ENCODE measurements around the gene SCYGR5. TPM values are rescaled to one million over a fixed set of nuclear protein-coding genes. Genes with fewer than 3 reads are reported as not detected.

Gene SCYGR5
- total and polyA plus RNA-seq, 2 of the 8 experiments (the other 6 are each of a cell fraction or from before 2014, with no cell fraction given) = not detected

- Histone ChIP-seq H3K4me3 (ENCODE audit: extremely low read depth in 1 of 4, insufficient read depth in 2 of 4, low read depth in 3 of 4, low read length in 4 of 4) (no peak overlapping the region), H3K18ac (ENCODE audit: extremely low read depth, low read length) (no peak overlapping the region), H3K14ac (ENCODE audit: insufficient read length) (no peak overlapping the region), H2BK120ac (replicated peaks; ENCODE audit: low read depth, low read length) (no peak overlapping the region), H4K20me1 (replicated peaks in 1 of 2; ENCODE audit: control insufficient read depth in 1 of 2, insufficient read depth in 2 of 2, low read length in 2 of 2) (no peaks in the 10 kb centered on the region), H4K8ac (ENCODE audit: extremely low read depth, insufficient read depth, low read length) (no peak overlapping the region), H3K27ac (ENCODE audit: low read depth, low read length) (no peak overlapping the region), H3K36me3 (ENCODE audit: control insufficient read depth in 2 of 4, insufficient read depth in 4 of 4, low read length in 3 of 4) (no peaks in the 10 kb centered on the region), H2AK5ac (ENCODE audit: low read depth, low read length) (no peak overlapping the region), H3K79me2 (ENCODE audit: control insufficient read depth in 1 of 2, insufficient read depth in 2 of 2, low read length in 2 of 2) (no peaks in the 10 kb centered on the region), H2BK12ac (ENCODE audit: low read depth, low read length) (no peak overlapping the region), H3K4me1 (replicated peaks in 1 of 4; ENCODE audit: control insufficient read depth in 3 of 4, insufficient read depth in 4 of 4, low read length in 3 of 4) (no peaks in the 10 kb centered on the region), H3K4ac (replicated peaks; ENCODE audit: insufficient read length, low read depth, low read length) (no peak overlapping the region), H3K79me1 (ENCODE audit: low read depth, low read length) (no peaks in the 10 kb centered on the region), H3K23me2 (ENCODE audit: low read depth, low read length) (no peaks in the 10 kb centered on the region), H2AFZ (ENCODE audit: low read length) (no peak overlapping the region), H3K56ac (replicated peaks; ENCODE audit: insufficient read length, low read depth, low read length) (no peak overlapping the region), H3K27me3 (replicated peaks in 1 of 4; ENCODE audit: control insufficient read depth in 3 of 4, extremely low read depth in 1 of 4, insufficient read depth in 3 of 4, low read length in 3 of 4) (no peaks in the 10 kb centered on the region), H2BK20ac (ENCODE audit: low read length) (no peak overlapping the region), H3K9me3 (ENCODE audit: insufficient read depth in 2 of 2, low read depth in 1 of 2, low read length in 1 of 2) (no peaks in the 10 kb centered on the region), H2BK5ac (ENCODE audit: low read depth, low read length) (no peak overlapping the region), H3K4me2 (ENCODE audit: insufficient read depth in 1 of 2, low read depth in 2 of 2, low read length in 2 of 2) (no peak overlapping the region), H4K91ac (replicated peaks; ENCODE audit: insufficient read length, low read length) (no peak overlapping the region), H3K23ac (ENCODE audit: insufficient read length) (no peak overlapping the region), H2BK15ac (ENCODE audit: low read length) (no peak overlapping the region), H4K5ac (ENCODE audit: insufficient read length, low read depth, low read length) (no peak overlapping the region), H3K9ac (replicated peaks in 1 of 4; ENCODE audit: extremely low read depth in 1 of 4, low read depth in 3 of 4, low read length in 3 of 4) (no peak overlapping the region)
- ChIA-PET CTCF (ENCODE audit: partially characterized antibody) (interaction anchor here (0.5 to 1.7 kb wide), 4 partner anchors 19 to 1973 kb away, joined by 3 to 4 read pairs (median 3); no protein-coding TSS in a partner anchor), POLR2A (ENCODE audit: partially characterized antibody) (no interaction called here)
- FAIRE-seq = no peak
- WGBS, 2 experiments (ENCODE audit: extremely low coverage in 1 of 2, insufficient coverage in 1 of 2, insufficient read length in 1 of 2, insufficient replicate concordance in 2 of 2, low coverage in 1 of 2, low lambda C conversion rate in 2 of 2, missing lambda C conversion rate in 1 of 2) = 92% methylated on average over 6 of the region's 6 CpGs; no CpG with 5 or more reads in 1 of the 2 experiments
- DNase-seq (ENCODE audit: low read depth in 1 of 2, low spot score in 2 of 2) = no peak
- TF ChIP-seq EZH2 (IDR thresholded peaks at IDR 0.05; ENCODE audit: low read depth, low read length, severe bottlenecking) (no peak), MAX (IDR thresholded peaks at IDR 0.05) (no peak), JUND (IDR thresholded peaks at IDR 0.05; ENCODE audit: low read length) (no peak), POU5F1 (IDR thresholded peaks at IDR 0.05; ENCODE audit: low read depth, low read length) (no peak), E2F6 (IDR thresholded peaks at IDR 0.05) (no peak), TAF7 (optimal IDR thresholded peaks at IDR 0.05; ENCODE audit: borderline replicate concordance, low read depth, low read length) (no peak), NRF1 (IDR thresholded peaks at IDR 0.05; ENCODE audit: low read depth, low read length) (no peak), KDM5A (IDR thresholded peaks at IDR 0.05; ENCODE audit: low read length) (no peak), TCF12 (IDR thresholded peaks at IDR 0.05; ENCODE audit: low read depth, low read length) (no peak), SAP30 (IDR thresholded peaks at IDR 0.05; ENCODE audit: insufficient read depth, insufficient replicate concordance, low read length) (no peak), ZNF274 (IDR thresholded peaks at IDR 0.05; ENCODE audit: borderline replicate concordance, extremely low read depth, low read length) (no peak), EGR1 (IDR thresholded peaks at IDR 0.05; ENCODE audit: borderline replicate concordance, low read depth, low read length) (no peak), BCL11A (IDR thresholded peaks at IDR 0.05; ENCODE audit: low read depth in 2 of 2, low read length in 2 of 2) (no peak), TEAD4 (IDR thresholded peaks at IDR 0.05; ENCODE audit: low read depth, low read length) (no peak)
Observed at GRCh38 chr2:227632827-227633226, 33.8 kb upstream of the SCYGR5 start.
